GM13976 (cell line): ENCODE results near the gene NUDT3.
"Not testable (repeated sequence)": the region's sequence is repeated elsewhere in the genome, so short reads cannot be mapped to it uniquely, and the experiment has no call there.

Experiments
- DNase-seq: peaks from one replicate; pipeline ENCODE4 v3.0.0; 2012; ENCODE audit warnings: low spot score
- in situ Hi-C: fragments of 300-500 bp; cut with MboI; formaldehyde crosslinking; loops from one replicate; pipeline ENCODE4 v1.12.0; 2022; ENCODE audit warnings: low sequenced_read_pairs, mixed read lengths, inconsistent platforms; ENCODE audit not compliant: unreplicated experiment
- TF ChIP-seq, protein P1 (sequence below): IDR thresholded peaks from 2 replicates; pipeline ENCODE4 v1.5.1; 2012; ENCODE audit warnings: borderline replicate concordance, mild to moderate bottlenecking; ENCODE audit not compliant: insufficient read depth; ENCODE audit errors: extremely low read depth, missing control alignments, control extremely low read depth

NUDT3 gene

DNA sequence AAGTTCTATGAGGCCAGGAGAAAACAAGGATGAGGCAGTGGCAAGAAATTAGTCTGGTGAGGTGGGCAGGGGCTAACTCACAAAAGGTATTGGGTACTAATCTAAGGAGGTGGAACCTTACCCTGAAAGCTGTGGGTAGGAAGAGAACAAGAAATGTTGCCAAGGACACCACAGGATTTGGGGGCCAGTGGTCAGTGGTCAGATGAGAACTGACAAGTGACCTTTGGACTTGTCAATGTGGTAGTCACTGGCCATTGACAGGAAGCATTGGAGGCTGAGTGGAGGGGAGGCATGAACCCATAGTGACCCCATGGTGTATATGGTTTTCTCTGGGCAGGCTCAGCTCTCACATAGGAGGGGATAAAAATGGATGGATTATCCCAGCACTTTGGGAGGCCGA lies 118.3 kb downstream of the NUDT3 start:
- in situ Hi-C loops = no loop called here
- TF ChIP-seq, protein P1, sequence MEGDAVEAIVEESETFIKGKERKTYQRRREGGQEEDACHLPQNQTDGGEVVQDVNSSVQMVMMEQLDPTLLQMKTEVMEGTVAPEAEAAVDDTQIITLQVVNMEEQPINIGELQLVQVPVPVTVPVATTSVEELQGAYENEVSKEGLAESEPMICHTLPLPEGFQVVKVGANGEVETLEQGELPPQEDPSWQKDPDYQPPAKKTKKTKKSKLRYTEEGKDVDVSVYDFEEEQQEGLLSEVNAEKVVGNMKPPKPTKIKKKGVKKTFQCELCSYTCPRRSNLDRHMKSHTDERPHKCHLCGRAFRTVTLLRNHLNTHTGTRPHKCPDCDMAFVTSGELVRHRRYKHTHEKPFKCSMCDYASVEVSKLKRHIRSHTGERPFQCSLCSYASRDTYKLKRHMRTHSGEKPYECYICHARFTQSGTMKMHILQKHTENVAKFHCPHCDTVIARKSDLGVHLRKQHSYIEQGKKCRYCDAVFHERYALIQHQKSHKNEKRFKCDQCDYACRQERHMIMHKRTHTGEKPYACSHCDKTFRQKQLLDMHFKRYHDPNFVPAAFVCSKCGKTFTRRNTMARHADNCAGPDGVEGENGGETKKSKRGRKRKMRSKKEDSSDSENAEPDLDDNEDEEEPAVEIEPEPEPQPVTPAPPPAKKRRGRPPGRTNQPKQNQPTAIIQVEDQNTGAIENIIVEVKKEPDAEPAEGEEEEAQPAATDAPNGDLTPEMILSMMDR = no peak
- DNase-seq = no peak

DNA sequence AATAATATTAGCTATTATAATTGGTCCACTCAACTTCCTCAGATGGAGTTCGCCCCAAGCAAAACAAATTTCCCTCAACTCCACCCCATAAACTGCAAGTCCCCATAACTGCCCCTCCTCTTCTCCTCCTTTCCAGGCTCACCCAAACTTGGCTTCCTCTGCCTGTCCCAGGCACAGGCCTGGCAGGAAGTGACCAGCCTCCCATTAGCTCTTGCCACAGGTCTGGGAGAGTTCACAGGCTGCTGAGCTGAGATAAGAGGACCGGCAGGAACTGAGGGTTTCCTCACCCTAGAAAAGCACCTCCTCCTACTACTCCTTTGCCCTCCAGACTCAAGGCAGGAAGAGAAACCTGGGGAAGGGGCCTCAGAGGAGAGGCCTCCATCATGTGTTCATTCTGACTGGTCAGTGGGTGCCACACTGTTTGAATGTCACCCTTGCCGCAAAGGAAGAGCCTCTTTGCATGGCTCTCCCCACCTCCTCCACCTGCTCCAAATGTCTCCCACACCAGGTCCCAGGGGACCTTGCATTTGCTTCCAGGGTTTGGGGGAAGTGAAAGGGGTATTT lies 119.1 kb downstream of the NUDT3 start:
- TF ChIP-seq, protein P1 = no peak
- in situ Hi-C loops = no loop called here
- DNase-seq = peak; percentile 53

DNA sequence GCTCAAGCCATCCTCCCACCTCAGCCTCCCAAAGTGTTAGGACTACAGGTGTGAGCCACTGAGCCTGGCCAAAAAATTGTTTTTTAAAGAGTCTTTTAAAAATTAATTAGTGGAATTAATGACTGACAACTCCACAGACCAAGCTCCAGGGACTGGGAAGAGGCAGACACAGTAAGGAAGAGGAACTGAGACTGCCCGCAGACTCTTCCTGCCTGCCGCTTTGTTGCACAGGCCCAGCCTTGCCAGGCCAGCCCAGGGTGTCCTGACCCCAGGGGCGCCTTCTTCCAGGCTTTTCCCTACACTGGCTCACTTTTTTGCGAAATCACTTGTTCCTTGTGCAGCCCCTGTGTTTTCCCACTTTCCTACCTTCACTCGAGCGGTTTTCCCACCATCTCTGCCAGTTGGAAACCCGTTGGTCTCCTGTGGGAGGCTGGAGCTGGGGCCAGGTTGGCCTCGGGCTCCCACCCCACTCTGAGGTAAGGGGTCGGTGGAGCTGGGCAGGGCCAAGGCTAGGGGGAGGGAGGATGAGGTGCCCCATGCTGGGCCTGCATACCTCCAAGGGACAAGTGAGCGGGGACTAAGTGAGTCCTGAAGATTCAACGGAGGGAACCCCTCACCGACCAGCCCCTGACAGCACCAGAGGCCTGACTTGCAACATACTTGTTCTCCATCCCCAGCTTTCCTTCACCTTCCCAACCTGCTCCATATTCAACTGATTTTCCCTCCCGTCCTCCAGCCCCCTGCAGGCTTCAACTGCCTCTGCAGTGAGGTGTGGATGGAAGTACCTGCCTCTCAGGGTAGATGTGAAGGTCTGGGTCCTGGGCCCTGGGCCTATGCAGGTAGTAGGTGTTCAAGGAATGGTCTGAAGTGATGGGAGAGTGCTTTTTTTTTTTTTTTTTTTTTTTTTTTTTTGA lies 120.2 kb downstream of the NUDT3 start:
- in situ Hi-C loops = no loop called here
- peak; percentile 30 for DNase-seq
- TF ChIP-seq, protein P1 = no peak

DNA sequence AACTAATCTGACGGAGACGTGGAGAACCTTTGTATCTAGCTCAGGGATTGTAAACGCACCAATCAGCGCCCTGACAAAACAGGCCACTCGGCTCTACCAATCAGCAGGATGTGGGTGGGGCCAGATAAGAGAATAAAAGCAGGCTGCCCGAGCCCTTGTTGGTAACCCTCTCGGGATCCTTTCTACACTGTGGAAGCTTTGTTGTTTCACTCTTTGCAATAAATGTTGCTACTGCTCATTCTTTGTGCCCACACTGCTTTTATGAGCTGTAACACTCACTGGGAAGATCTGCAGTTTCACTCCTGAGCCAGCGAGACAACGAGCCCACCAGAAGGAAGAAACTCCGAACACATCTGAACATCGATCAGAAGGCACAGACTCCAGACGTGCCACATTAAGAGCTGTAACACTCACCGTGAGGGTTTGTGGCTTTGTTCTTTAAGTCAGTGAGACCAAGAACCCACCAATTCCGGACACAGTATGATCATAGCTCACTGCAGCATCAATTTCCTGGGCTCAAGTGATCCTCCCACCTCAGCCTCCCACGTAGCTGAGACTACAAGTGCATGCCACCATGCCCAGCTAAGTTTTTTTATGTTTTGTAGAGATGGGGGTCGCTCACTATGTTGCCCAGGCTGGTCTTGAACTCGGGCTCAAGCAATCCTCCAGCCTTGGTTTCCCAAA lies 122.7 kb downstream of the NUDT3 start:
- not testable (repeated sequence) for DNase-seq
- in situ Hi-C loops = loop anchor here (10.0 kb wide), 1 partner anchor 115 kb away; no protein-coding TSS in a partner anchor

DNA sequence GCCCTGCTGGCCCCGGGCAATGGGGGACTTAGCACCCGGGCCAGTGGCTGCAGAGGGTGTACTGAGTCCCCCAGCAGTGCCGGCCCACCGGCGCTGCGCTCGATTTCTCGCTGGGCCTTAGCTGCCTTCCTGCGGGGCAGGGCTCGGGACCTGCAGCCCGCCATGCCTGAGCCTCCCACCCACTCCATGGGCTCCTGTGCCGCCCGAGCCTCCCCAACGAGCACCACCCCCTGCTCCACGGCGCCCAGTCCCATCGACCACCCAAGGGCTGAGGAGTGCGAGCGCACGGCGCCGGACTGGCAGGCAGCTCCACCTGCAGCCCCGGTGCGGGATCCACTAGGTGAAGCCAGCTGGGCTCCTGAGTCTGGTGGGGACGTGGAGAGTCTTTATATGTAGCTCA lies 123.3 kb downstream of the NUDT3 start:
- in situ Hi-C loops = loop anchor here (10.0 kb wide), 1 partner anchor 116 kb away; no protein-coding TSS in a partner anchor
- DNase-seq = not testable (repeated sequence)

DNA sequence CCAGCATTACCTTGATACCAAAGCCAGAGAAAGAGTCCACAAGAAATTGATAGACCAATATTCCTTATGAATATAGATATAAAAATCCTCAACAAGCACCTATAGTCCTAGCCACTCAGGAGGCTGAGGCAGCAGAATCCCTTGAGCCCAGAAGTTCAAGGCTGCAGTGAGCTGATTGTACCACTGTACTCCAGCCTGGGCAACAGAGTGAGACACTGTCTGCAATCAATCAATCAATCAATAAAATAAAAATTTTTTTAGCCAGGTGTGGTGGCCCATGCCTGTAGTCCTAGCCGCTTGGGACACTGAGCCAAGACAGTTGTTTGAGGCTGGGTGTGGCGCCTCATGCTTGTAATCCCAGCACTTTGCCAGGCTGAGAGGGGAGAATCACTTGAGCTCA lies 124.7 kb downstream of the NUDT3 start:
- DNase-seq = no peak
- TF ChIP-seq, protein P1 = no peak
- in situ Hi-C loops = loop anchor here (10.0 kb wide), 1 partner anchor 117 kb away; no protein-coding TSS in a partner anchor

DNA sequence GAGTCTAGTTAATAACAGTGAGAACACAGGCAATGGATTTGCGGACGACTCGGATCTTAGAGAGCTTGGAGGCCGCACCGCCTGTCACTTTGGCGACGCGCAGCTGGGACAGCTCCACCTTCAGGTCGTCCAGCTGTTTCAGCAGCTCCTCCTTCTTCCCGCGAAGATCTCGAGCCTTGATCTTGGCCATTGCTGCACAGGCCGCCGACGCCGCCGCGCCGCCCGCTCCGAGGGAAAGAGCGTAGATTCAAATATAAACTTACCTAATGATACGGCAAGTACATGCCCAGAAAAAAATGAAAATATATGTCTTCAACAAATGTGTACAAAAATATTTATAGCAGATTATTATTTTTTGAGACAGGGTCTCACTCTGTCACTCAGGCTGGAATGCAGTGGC lies 129.0 kb downstream of the NUDT3 start:
- not testable (repeated sequence) for DNase-seq
- in situ Hi-C loops = loop anchor here (10.0 kb wide), 1 partner anchor 121 kb away; no protein-coding TSS in a partner anchor
- TF ChIP-seq, protein P1 = peak; percentile 0
